Measurements from ENCODE around the gene HRH4.

HRH4 gene

DNA sequence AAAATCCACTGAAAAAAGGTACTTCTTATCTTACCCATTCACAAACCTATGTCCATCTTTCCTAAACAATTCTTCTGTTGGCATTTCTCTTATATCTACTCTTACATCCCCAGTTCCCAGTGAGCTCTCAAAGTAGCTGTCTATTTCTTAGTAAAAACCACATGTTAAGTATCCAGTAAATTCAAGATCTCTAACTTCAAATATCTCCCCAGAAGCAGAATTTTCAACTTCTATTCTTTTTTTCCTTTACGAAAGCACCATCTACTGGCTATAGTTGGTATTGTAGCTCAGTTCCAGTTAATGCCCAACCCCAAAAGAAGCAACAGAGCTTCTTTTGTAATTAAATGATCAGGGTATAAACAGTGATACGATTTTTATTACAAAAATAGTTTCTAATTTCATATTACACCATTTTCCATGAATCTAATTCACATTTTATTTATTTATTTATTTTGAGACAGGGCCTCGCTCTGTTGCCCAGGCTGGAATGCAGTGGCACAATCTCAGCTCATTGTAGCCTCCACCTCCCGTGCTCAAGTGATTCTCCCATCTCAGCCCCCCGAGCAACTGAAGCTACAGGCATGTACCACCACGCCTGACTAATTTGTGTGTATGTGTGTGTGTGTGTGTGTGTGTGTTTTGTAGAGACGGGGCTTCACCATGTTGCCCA lies 28.5 kb downstream of the HRH4 start:
- no peak for TF ChIP-seq TAF1 (IDR thresholded peaks at IDR 0.05; ENCODE audit: borderline replicate concordance, insufficient read depth, low read length)
- TF ChIP-seq, protein P1, sequence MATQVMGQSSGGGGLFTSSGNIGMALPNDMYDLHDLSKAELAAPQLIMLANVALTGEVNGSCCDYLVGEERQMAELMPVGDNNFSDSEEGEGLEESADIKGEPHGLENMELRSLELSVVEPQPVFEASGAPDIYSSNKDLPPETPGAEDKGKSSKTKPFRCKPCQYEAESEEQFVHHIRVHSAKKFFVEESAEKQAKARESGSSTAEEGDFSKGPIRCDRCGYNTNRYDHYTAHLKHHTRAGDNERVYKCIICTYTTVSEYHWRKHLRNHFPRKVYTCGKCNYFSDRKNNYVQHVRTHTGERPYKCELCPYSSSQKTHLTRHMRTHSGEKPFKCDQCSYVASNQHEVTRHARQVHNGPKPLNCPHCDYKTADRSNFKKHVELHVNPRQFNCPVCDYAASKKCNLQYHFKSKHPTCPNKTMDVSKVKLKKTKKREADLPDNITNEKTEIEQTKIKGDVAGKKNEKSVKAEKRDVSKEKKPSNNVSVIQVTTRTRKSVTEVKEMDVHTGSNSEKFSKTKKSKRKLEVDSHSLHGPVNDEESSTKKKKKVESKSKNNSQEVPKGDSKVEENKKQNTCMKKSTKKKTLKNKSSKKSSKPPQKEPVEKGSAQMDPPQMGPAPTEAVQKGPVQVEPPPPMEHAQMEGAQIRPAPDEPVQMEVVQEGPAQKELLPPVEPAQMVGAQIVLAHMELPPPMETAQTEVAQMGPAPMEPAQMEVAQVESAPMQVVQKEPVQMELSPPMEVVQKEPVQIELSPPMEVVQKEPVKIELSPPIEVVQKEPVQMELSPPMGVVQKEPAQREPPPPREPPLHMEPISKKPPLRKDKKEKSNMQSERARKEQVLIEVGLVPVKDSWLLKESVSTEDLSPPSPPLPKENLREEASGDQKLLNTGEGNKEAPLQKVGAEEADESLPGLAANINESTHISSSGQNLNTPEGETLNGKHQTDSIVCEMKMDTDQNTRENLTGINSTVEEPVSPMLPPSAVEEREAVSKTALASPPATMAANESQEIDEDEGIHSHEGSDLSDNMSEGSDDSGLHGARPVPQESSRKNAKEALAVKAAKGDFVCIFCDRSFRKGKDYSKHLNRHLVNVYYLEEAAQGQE (IDR thresholded peaks at IDR 0.05; ENCODE audit: insufficient read depth in 1 of 2, low read depth in 2 of 2, low read length in 2 of 2): no peak
- no peak for TF ChIP-seq SIN3A (IDR thresholded peaks at IDR 0.05; ENCODE audit: borderline replicate concordance, insufficient read depth, low read length)
- no peak for TF ChIP-seq FOXP2 (optimal IDR thresholded peaks at IDR 0.05; ENCODE audit: borderline replicate concordance, extremely low read depth, extremely low read length, insufficient read depth)
- no peak for TF ChIP-seq POLR2AphosphoS5 (IDR thresholded peaks at IDR 0.05; ENCODE audit: low read depth, low read length)

DNA sequence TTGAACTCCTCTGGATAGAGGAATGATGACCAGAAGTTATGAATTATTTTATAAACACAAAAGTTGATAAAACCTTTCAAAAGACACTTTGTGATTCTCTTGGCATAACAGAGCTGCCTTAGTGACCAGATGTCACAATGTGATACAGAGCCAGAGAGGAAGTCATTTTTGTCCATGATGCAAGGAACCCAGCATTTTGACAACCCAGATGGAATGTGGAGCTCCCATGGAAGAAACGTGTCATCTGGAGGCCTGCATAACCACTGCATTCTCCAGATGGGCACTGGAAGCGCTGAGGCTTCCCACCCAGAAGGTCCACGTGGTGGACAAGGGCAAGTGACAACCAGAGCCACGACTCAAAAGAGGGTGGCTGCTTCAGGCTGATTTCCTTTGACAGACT lies 30.1 kb downstream of the HRH4 start:
- TF ChIP-seq POLR2AphosphoS5 (IDR thresholded peaks at IDR 0.05; ENCODE audit: low read depth, low read length) (no peak), TAF1 (IDR thresholded peaks at IDR 0.05; ENCODE audit: borderline replicate concordance, insufficient read depth, low read length) (no peak), SIN3A (IDR thresholded peaks at IDR 0.05; ENCODE audit: borderline replicate concordance, insufficient read depth, low read length) (no peak), FOXP2 (optimal IDR thresholded peaks at IDR 0.05; ENCODE audit: borderline replicate concordance, extremely low read depth, extremely low read length, insufficient read depth) (no peak)
- TF ChIP-seq, protein P1 (IDR thresholded peaks at IDR 0.05; ENCODE audit: insufficient read depth in 1 of 2, low read depth in 2 of 2, low read length in 2 of 2): no peak

DNA sequence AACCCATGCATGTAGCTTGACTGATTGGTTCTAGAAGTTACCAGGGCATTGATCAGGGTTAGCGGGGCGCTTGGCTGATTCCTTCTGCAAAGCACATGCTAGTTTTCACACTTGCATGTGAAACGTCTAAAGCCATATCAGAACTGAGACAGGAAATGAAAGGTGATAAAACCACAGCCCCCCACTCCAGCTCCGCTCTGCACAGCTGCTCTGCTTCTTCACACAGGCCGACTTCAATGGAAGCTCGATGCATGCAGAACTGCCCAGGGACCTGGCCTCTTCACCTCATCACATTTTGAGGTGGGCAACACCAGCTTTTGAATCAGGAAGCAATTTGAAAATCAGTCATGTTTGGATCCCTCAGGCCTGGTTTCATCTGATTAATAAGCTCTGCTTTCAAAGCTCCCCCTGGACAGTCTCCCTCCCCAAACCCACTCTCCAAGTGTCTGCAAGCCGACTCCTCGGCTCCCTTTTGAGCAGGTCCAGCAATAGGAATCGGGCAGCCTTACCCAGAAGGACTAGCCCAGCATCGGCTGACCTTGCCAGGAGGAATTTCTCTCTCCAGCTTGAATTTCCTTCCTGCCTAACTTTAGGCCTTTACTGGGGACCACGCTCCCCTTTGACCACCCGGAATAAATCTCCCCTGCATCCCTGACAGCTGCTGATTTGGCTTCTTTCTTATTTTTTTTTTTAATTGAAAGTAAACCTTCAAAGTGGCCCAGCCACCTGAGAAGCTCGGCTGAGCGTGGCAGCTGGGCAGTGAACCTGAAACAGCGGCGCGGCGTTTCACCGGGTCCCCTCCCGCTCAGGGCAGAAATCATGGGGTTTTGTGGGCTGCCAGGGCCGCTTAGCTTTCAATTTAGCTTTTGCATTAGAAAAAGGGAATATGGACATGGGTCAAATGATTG lies 31.7 kb downstream of the HRH4 start:
- TF ChIP-seq, protein P1 (IDR thresholded peaks at IDR 0.05; ENCODE audit: insufficient read depth in 1 of 2, low read depth in 2 of 2, low read length in 2 of 2): no peak
- TF ChIP-seq SIN3A (IDR thresholded peaks at IDR 0.05; ENCODE audit: borderline replicate concordance, insufficient read depth, low read length) (no peak), POLR2AphosphoS5 (IDR thresholded peaks at IDR 0.05; ENCODE audit: low read depth, low read length) (no peak)

DNA sequence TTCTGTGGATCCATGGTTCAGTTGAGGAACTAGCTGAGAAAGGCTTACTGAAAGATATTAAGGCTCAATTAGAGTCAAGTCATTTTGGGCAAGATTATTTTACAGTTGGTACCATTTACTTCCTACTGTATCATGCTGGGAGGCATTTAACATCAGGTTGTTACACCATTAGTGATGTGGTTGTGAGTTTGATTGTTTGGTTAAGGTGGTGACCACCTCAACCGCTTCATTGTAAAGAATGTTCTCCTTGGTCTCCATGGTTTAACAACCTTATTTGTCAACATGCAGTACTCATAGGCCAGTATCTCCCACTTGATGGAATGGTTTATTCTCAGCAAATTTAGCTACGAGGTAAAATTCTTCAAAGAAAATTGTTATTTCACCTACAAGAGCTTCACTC lies 34.1 kb downstream of the HRH4 start:
- TF ChIP-seq POLR2AphosphoS5 (IDR thresholded peaks at IDR 0.05; ENCODE audit: low read depth, low read length) (no peak), FOXP2 (optimal IDR thresholded peaks at IDR 0.05; ENCODE audit: borderline replicate concordance, extremely low read depth, extremely low read length, insufficient read depth) (no peak), SIN3A (IDR thresholded peaks at IDR 0.05; ENCODE audit: borderline replicate concordance, insufficient read depth, low read length) (no peak), TAF1 (IDR thresholded peaks at IDR 0.05; ENCODE audit: borderline replicate concordance, insufficient read depth, low read length) (no peak)
- TF ChIP-seq, protein P1 (IDR thresholded peaks at IDR 0.05; ENCODE audit: insufficient read depth in 1 of 2, low read depth in 2 of 2, low read length in 2 of 2): no peak
